ENCODE data around the gene CDHR4. TPM values are rescaled to one million over a fixed set of nuclear protein-coding genes. Genes with fewer than 3 reads are reported as not detected.

CDHR4 gene
- total RNA-seq, 1 experiment from 2014 or later: not detected

GRCh38 chr3:49757197-49757596 lies 42.5 kb downstream of the CDHR4 start:
- Mint-ChIP-seq H3K36me3 (ENCODE audit: insufficient read depth in 1 of 3, low read depth in 3 of 3) (peaks cover 0 to 3% (median 0%) of the 10 kb centered on the region in 3 experiments; a peak in 3 of 7 replicates), H3K9me3 (no peaks in the 10 kb centered on the region), H3K27ac (peak overlapping the region in 1 of 3 experiments; percentile 49; a peak in 1 of 7 replicates), H3K27me3 (ENCODE audit: low read depth) (no peaks in the 10 kb centered on the region), H3K4me1 (peaks cover 3 to 11% of the 10 kb centered on the region in 2 experiments), H3K4me3 (no peak overlapping the region)
- TF ChIP-seq, protein P1, sequence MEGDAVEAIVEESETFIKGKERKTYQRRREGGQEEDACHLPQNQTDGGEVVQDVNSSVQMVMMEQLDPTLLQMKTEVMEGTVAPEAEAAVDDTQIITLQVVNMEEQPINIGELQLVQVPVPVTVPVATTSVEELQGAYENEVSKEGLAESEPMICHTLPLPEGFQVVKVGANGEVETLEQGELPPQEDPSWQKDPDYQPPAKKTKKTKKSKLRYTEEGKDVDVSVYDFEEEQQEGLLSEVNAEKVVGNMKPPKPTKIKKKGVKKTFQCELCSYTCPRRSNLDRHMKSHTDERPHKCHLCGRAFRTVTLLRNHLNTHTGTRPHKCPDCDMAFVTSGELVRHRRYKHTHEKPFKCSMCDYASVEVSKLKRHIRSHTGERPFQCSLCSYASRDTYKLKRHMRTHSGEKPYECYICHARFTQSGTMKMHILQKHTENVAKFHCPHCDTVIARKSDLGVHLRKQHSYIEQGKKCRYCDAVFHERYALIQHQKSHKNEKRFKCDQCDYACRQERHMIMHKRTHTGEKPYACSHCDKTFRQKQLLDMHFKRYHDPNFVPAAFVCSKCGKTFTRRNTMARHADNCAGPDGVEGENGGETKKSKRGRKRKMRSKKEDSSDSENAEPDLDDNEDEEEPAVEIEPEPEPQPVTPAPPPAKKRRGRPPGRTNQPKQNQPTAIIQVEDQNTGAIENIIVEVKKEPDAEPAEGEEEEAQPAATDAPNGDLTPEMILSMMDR (conservative IDR thresholded peaks at IDR 0.05): no peak
- H3K79me1 ChIP-seq (ENCODE audit: insufficient read depth, low read depth, low read length, poor library complexity, severe bottlenecking): peaks cover 6% of the 10 kb centered on the region
- H2BK120ac ChIP-seq (ENCODE audit: low read depth, low read length, poor library complexity, severe bottlenecking): no peak overlapping the region
- H4K91ac ChIP-seq (ENCODE audit: insufficient read length, low read depth, low read length): no peak overlapping the region
- no peaks in the 10 kb centered on the region for H4K20me1 ChIP-seq (ENCODE audit: control insufficient read depth, insufficient read depth, insufficient read length)
- no peak overlapping the region for H4K8ac ChIP-seq (replicated peaks; ENCODE audit: insufficient read length, low read depth, low read length)
- no peak overlapping the region for H3K56ac ChIP-seq (ENCODE audit: insufficient read length, low read depth, low read length)
- H3K27me3 ChIP-seq (ENCODE audit: insufficient read depth, low read length): no peaks in the 10 kb centered on the region; the same call in 1 of the 2 replicates
- WGBS (ENCODE audit: extremely low coverage, insufficient read length, low lambda C conversion rate): no CpG with 5 or more reads among the region's 2 CpGs
- H4K5ac ChIP-seq (ENCODE audit: insufficient read length, low read depth, low read length): no peak overlapping the region
- no peaks in the 10 kb centered on the region; the same call in 1 of the 2 replicates for H3K4me1 ChIP-seq (ENCODE audit: insufficient read depth, low read length)
- DNase-seq: no peak
- H3K27ac ChIP-seq (ENCODE audit: insufficient read length, low read depth, low read length): no peak overlapping the region
- H2BK5ac ChIP-seq (ENCODE audit: insufficient read length, low read length): no peak overlapping the region
- H3K18ac ChIP-seq (ENCODE audit: insufficient read length, low read depth, low read length): no peak overlapping the region
- H3K23me2 ChIP-seq (ENCODE audit: insufficient read length, low read depth, low read length, poor library complexity, severe bottlenecking): no peaks in the 10 kb centered on the region
- no peak overlapping the region for H2BK15ac ChIP-seq (ENCODE audit: low read depth, low read length)
- H3K9me3 ChIP-seq (ENCODE audit: control insufficient read depth, low read depth, low read length): no peaks in the 10 kb centered on the region
- no peak overlapping the region for H3K4me2 ChIP-seq (ENCODE audit: insufficient read depth, insufficient read length, low read length)
- peaks cover 3% of the 10 kb centered on the region; the same call in 1 of the 2 replicates for H3K79me2 ChIP-seq (ENCODE audit: insufficient read depth, low read length)
- no peak overlapping the region for H2BK20ac ChIP-seq (ENCODE audit: low read depth, low read length, poor library complexity, severe bottlenecking)
- H3K23ac ChIP-seq (ENCODE audit: insufficient read length, low read depth, low read length): no peak overlapping the region
- no peak overlapping the region for H3K14ac ChIP-seq (ENCODE audit: insufficient read depth, low read length)
- H3K9ac ChIP-seq (ENCODE audit: extremely low read depth, insufficient read length, low read length): no peak overlapping the region
- no peak overlapping the region for H3T11ph ChIP-seq (ENCODE audit: low read length)
- H3K4ac ChIP-seq (ENCODE audit: low read depth, low read length): no peak overlapping the region
- no peak overlapping the region for H2BK12ac ChIP-seq (ENCODE audit: insufficient read length, low read depth, low read length)
- no peak overlapping the region for H2AFZ ChIP-seq (ENCODE audit: low read length)
- no peak overlapping the region for H2AK5ac ChIP-seq (ENCODE audit: insufficient read length, low read length)

Measured in H9 (cell line).